GM19238 (cell line): ENCODE data around the gene RAB1B.
A peak's percentile ranks its signal among the peaks of the same experiment; 100 is the strongest.

Source experiments
- DNase-seq: peaks from one replicate; pipeline ENCODE4 v3.0.0; 2011; ENCODE audit warnings: low spot score; ENCODE audit not compliant: insufficient read length

The RAB1B gene

GRCh38 chr11:66268244-66268951 lies at the start of gene RAB1B:
TSS of gene RAB1B (plus strand) at chr11:66268639. CDS start at chr11:66268680, 41 bp downstream.
- DNase-seq = peak; percentile 97

GRCh38 chr11:66218846-66219620 lies 49.4 kb upstream of the RAB1B start:
- no peak for DNase-seq

GRCh38 chr11:66219846-66220565 lies 48.4 kb upstream of the RAB1B start:
- DNase-seq = no peak

- no peak for DNase-seq
Measured at GRCh38 chr11:66220566-66220935, 47.9 kb upstream of the RAB1B start.

GRCh38 chr11:66221012-66221411 lies 47.4 kb upstream of the RAB1B start:
- DNase-seq = no peak

- DNase-seq = no peak
Measured at GRCh38 chr11:66221726-66222236, 46.7 kb upstream of the RAB1B start.

GRCh38 chr11:66222358-66223149 lies 45.9 kb upstream of the RAB1B start:
- DNase-seq = peak; percentile 87

- no peak for DNase-seq
Measured at GRCh38 chr11:66224226-66224855, 44.1 kb upstream of the RAB1B start.

GRCh38 chr11:66225066-66225465 lies 43.4 kb upstream of the RAB1B start:
- no peak for DNase-seq

- DNase-seq = no peak
Measured at GRCh38 chr11:66226101-66226500, 42.3 kb upstream of the RAB1B start.

- no peak for DNase-seq
Measured at GRCh38 chr11:66227700-66228099, 40.7 kb upstream of the RAB1B start.

- DNase-seq = no peak
Measured at GRCh38 chr11:66228521-66228920, 39.9 kb upstream of the RAB1B start.

- DNase-seq = no peak
Measured at GRCh38 chr11:66230156-66230555, 38.3 kb upstream of the RAB1B start.

- no peak for DNase-seq
Measured at GRCh38 chr11:66230978-66231377, 37.5 kb upstream of the RAB1B start.

- no peak for DNase-seq
Measured at GRCh38 chr11:66231561-66231960, 36.9 kb upstream of the RAB1B start.

GRCh38 chr11:66232769-66233168 lies 35.7 kb upstream of the RAB1B start:
- DNase-seq = no peak

- no peak for DNase-seq
Measured at GRCh38 chr11:66233301-66233700, 35.1 kb upstream of the RAB1B start.

GRCh38 chr11:66235141-66235540 lies 33.3 kb upstream of the RAB1B start:
- DNase-seq = no peak

- DNase-seq = no peak
Measured at GRCh38 chr11:66237867-66238266, 30.6 kb upstream of the RAB1B start.

GRCh38 chr11:66238786-66239413 lies 29.5 kb upstream of the RAB1B start:
- no peak for DNase-seq
